Measurements from ENCODE around the gene MANBA. TPM values are rescaled to one million over a fixed set of nuclear protein-coding genes. Genes with fewer than 3 reads are reported as not detected.

MANBA gene
- total RNA-seq, 1 donor from 2014 or later: 27.7 TPM

DNA sequence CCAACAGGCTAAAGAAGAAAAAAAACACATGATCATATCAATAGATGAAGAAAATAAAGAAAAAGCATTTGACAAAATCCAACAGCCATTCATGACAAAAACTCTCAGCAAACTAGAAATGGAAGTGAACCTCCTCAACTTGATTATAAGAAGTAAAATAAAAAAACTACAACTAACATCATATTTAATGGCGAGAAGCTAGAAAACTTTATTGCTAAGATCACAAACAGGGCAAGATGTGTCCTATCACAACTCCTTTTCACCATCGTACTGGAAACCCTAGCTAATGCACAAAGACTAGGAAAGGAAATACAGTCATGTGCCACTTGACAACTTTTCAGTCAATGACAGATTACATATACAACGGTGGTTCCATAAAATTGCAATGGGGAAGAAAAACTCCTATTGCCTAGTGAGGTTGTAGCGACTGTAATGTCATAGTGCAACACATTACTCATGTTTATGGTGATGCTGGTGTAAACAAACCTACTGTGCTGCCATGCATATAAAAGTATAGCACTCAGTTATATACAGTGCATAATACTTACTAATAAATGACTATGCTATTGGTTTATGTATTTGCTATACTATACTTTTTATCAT is 12.1 kb upstream of the MANBA start:
- Histone ChIP-seq H3K9me3 (ENCODE audit: control insufficient read depth in 3 of 3, low read length in 3 of 3) (no peaks in the 10 kb centered on the region), H3K27ac (ENCODE audit: low read depth, low read length) (no peak overlapping the region), H3K4me3 (ENCODE audit: low read length in 3 of 3) (no peak overlapping the region), H3K36me3 (ENCODE audit: control insufficient read depth in 3 of 3, insufficient read depth in 3 of 3, low read length in 3 of 3) (no peaks in the 10 kb centered on the region), H3K9ac (ENCODE audit: low read depth in 1 of 3, low read length in 3 of 3) (no peak overlapping the region), H3K27me3 (ENCODE audit: control insufficient read depth in 3 of 3, insufficient read depth in 3 of 3, low read length in 3 of 3) (no peaks in the 10 kb centered on the region), H3K4me1 (ENCODE audit: control insufficient read depth in 3 of 3, insufficient read depth in 3 of 3, low read length in 3 of 3) (no peaks in the 10 kb centered on the region)

GRCh38 chr4:102764901-102765300 is 4.1 kb upstream of the MANBA start:
- no peaks in the 10 kb centered on the region for H3K36me3 ChIP-seq (ENCODE audit: control insufficient read depth in 3 of 3, insufficient read depth in 3 of 3, low read length in 3 of 3)
- peaks cover 3 to 9% (median 7%) of the 10 kb centered on the region in 3 donors for H3K4me1 ChIP-seq (ENCODE audit: control insufficient read depth in 3 of 3, insufficient read depth in 3 of 3, low read length in 3 of 3)
- no peaks in the 10 kb centered on the region for H3K27me3 ChIP-seq (ENCODE audit: control insufficient read depth in 3 of 3, insufficient read depth in 3 of 3, low read length in 3 of 3)
- no peak overlapping the region for H3K27ac ChIP-seq (ENCODE audit: low read depth, low read length)
- H3K9ac ChIP-seq (ENCODE audit: low read depth in 1 of 3, low read length in 3 of 3): no peak overlapping the region
- no peaks in the 10 kb centered on the region for H3K9me3 ChIP-seq (ENCODE audit: control insufficient read depth in 3 of 3, low read length in 3 of 3)
- H3K4me3 ChIP-seq (ENCODE audit: low read length in 3 of 3): no peak overlapping the region

- peaks cover 6 to 17% (median 10%) of the 10 kb centered on the region in 3 donors for H3K4me1 ChIP-seq (ENCODE audit: control insufficient read depth in 3 of 3, insufficient read depth in 3 of 3, low read length in 3 of 3)
- no peak overlapping the region for H3K27ac ChIP-seq (ENCODE audit: low read depth, low read length)
- H3K27me3 ChIP-seq (ENCODE audit: control insufficient read depth in 3 of 3, insufficient read depth in 3 of 3, low read length in 3 of 3): no peaks in the 10 kb centered on the region
- no peaks in the 10 kb centered on the region for H3K36me3 ChIP-seq (ENCODE audit: control insufficient read depth in 3 of 3, insufficient read depth in 3 of 3, low read length in 3 of 3)
- H3K4me3 ChIP-seq (ENCODE audit: low read length in 3 of 3): peak overlapping the region; percentile 96 to 99 (median 96)
- peak overlapping the region; percentile 79 to 95 (median 93) for H3K9ac ChIP-seq (ENCODE audit: low read depth in 1 of 3, low read length in 3 of 3)
- no peaks in the 10 kb centered on the region for H3K9me3 ChIP-seq (ENCODE audit: control insufficient read depth in 3 of 3, low read length in 3 of 3)
Observed at GRCh38 chr4:102761906-102762305, 1.1 kb upstream of the MANBA start.

GRCh38 chr4:102761296-102761701 is 531 bp upstream of the MANBA start:
- Histone ChIP-seq H3K9ac (ENCODE audit: low read depth in 1 of 3, low read length in 3 of 3) (peak overlapping the region; percentile 79 to 95 (median 93)), H3K27ac (ENCODE audit: low read depth, low read length) (peak overlapping the region; percentile 77)

GRCh38 chr4:102759831-102760644 is 730 bp downstream of the MANBA start:
- H3K9ac ChIP-seq (ENCODE audit: low read depth in 1 of 3, low read length in 3 of 3): peak overlapping the region; percentile 79 to 95 (median 93)
- H3K27ac ChIP-seq (ENCODE audit: low read depth, low read length): peak overlapping the region; percentile 77
- H3K4me3 ChIP-seq (ENCODE audit: low read length in 3 of 3): peak overlapping the region; percentile 96 to 99 (median 96)
- no peaks in the 10 kb centered on the region for H3K27me3 ChIP-seq (ENCODE audit: control insufficient read depth in 3 of 3, insufficient read depth in 3 of 3, low read length in 3 of 3)
- H3K36me3 ChIP-seq (ENCODE audit: control insufficient read depth in 3 of 3, insufficient read depth in 3 of 3, low read length in 3 of 3): no peaks in the 10 kb centered on the region
- peaks cover 6 to 17% (median 10%) of the 10 kb centered on the region in 3 donors for H3K4me1 ChIP-seq (ENCODE audit: control insufficient read depth in 3 of 3, insufficient read depth in 3 of 3, low read length in 3 of 3)
- no peaks in the 10 kb centered on the region for H3K9me3 ChIP-seq (ENCODE audit: control insufficient read depth in 3 of 3, low read length in 3 of 3)

More at GRCh38 chr4:102761296-102761701, 531 bp upstream of the MANBA start:
- Histone ChIP-seq H3K9me3 (ENCODE audit: control insufficient read depth in 3 of 3, low read length in 3 of 3) (no peaks in the 10 kb centered on the region), H3K4me3 (ENCODE audit: low read length in 3 of 3) (peak overlapping the region; percentile 96 to 99 (median 96)), H3K4me1 (ENCODE audit: control insufficient read depth in 3 of 3, insufficient read depth in 3 of 3, low read length in 3 of 3) (peaks cover 6 to 17% (median 10%) of the 10 kb centered on the region in 3 donors), H3K27me3 (ENCODE audit: control insufficient read depth in 3 of 3, insufficient read depth in 3 of 3, low read length in 3 of 3) (no peaks in the 10 kb centered on the region), H3K36me3 (ENCODE audit: control insufficient read depth in 3 of 3, insufficient read depth in 3 of 3, low read length in 3 of 3) (no peaks in the 10 kb centered on the region)

DNA sequence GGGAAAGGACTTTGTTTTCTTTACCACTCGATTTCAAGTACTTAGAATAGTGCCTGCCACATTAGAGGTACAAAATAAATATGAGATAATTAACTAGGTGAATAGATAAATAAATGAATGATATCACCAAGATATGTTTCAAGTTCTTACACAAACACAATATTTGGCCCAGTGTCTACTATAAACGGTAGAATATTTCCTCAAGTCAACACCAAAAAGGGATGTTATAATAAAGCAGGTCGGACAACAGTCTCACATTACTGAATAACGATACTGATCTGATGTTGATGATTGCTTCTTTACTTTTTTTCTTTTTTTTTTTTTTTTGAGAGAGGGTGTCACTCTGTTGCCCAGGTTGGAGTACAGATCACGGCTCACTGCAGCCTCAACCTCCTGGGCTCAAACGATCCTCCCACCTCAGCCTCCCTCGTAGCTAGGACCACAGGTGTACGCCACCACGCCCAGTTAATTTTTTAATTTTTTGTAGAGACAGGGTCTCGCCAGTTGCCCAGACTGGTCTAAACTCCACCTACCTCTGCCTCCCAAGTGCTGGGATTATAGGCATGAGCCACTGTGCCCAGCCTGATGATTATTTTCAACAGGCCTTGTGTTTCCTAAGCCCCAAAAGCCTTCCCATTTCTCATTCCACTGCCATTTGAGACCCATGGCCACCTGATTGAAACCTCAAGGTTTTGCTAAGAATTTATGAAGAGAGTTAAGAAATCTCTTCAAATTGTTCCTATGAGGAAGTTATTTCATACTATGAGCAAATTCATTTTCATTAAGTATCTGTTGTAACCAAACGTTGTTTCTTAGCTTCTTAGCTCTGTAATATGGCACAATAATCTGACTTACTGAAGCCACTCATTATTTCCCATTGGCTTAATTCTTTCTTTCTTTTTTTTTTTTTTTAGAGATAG is 2.3 kb downstream of the MANBA start:
- Histone ChIP-seq H3K36me3 (ENCODE audit: control insufficient read depth in 3 of 3, insufficient read depth in 3 of 3, low read length in 3 of 3) (no peaks in the 10 kb centered on the region), H3K27me3 (ENCODE audit: control insufficient read depth in 3 of 3, insufficient read depth in 3 of 3, low read length in 3 of 3) (no peaks in the 10 kb centered on the region), H3K9me3 (ENCODE audit: control insufficient read depth in 3 of 3, low read length in 3 of 3) (no peaks in the 10 kb centered on the region), H3K4me3 (ENCODE audit: low read length in 3 of 3) (no peak overlapping the region), H3K9ac (ENCODE audit: low read depth in 1 of 3, low read length in 3 of 3) (no peak overlapping the region), H3K27ac (ENCODE audit: low read depth, low read length) (no peak overlapping the region), H3K4me1 (ENCODE audit: control insufficient read depth in 3 of 3, insufficient read depth in 3 of 3, low read length in 3 of 3) (peaks cover 6 to 17% (median 10%) of the 10 kb centered on the region in 3 donors)

DNA sequence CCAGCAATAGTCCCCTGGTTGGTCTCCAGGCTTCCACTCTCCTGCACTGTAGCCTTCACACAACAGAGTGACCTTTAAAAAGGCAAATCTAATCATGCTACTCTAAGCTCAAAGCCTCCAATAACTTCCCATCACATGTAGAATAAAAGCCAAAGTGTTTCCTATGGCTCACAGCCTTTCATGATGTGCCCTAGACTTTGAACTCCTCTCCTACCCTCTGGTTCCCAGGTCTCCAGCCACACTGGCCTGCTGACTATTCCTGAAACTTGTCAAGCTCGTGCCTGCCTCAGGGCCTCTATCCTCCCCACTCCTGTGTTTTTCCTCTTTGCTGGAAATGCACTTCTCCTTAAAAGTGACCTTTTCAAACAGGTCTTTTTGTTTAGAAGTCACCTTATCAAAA is 3.1 kb downstream of the MANBA start:
- Histone ChIP-seq H3K4me1 (ENCODE audit: control insufficient read depth in 3 of 3, insufficient read depth in 3 of 3, low read length in 3 of 3) (peaks cover 6 to 17% (median 10%) of the 10 kb centered on the region in 3 donors), H3K36me3 (ENCODE audit: control insufficient read depth in 3 of 3, insufficient read depth in 3 of 3, low read length in 3 of 3) (no peaks in the 10 kb centered on the region), H3K4me3 (ENCODE audit: low read length in 3 of 3) (no peak overlapping the region), H3K27ac (ENCODE audit: low read depth, low read length) (no peak overlapping the region), H3K9ac (ENCODE audit: low read depth in 1 of 3, low read length in 3 of 3) (no peak overlapping the region), H3K9me3 (ENCODE audit: control insufficient read depth in 3 of 3, low read length in 3 of 3) (no peaks in the 10 kb centered on the region), H3K27me3 (ENCODE audit: control insufficient read depth in 3 of 3, insufficient read depth in 3 of 3, low read length in 3 of 3) (no peaks in the 10 kb centered on the region)

DNA sequence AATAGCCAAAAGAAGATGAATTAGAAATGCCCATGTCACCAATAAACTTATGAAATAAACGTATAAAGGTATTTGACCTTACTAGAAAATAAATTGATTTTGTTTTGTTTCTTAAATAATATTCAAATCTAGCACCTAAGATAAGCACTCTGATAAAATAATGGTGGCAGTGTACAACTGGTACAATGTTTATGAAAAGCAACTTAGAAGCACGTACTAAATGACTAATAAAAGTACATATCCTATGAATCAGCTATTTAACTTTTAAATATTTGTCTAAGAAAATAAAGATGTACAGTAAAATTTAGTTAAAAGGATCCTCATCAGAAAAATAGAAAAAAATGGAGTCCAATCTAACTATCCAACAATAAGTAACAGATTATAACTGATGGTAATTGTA is 6.7 kb downstream of the MANBA start:
- Histone ChIP-seq H3K27ac (ENCODE audit: low read depth, low read length) (no peak overlapping the region), H3K4me1 (ENCODE audit: control insufficient read depth in 3 of 3, insufficient read depth in 3 of 3, low read length in 3 of 3) (no peaks in the 10 kb centered on the region), H3K9me3 (ENCODE audit: control insufficient read depth in 3 of 3, low read length in 3 of 3) (no peaks in the 10 kb centered on the region), H3K4me3 (ENCODE audit: low read length in 3 of 3) (no peak overlapping the region), H3K9ac (ENCODE audit: low read depth in 1 of 3, low read length in 3 of 3) (no peak overlapping the region), H3K27me3 (ENCODE audit: control insufficient read depth in 3 of 3, insufficient read depth in 3 of 3, low read length in 3 of 3) (no peaks in the 10 kb centered on the region), H3K36me3 (ENCODE audit: control insufficient read depth in 3 of 3, insufficient read depth in 3 of 3, low read length in 3 of 3) (no peaks in the 10 kb centered on the region)

GRCh38 chr4:102751941-102752340 is 8.8 kb downstream of the MANBA start:
- H3K4me3 ChIP-seq (ENCODE audit: low read length in 3 of 3): no peak overlapping the region
- H3K36me3 ChIP-seq (ENCODE audit: control insufficient read depth in 3 of 3, insufficient read depth in 3 of 3, low read length in 3 of 3): no peaks in the 10 kb centered on the region
- no peaks in the 10 kb centered on the region for H3K27me3 ChIP-seq (ENCODE audit: control insufficient read depth in 3 of 3, insufficient read depth in 3 of 3, low read length in 3 of 3)
- H3K27ac ChIP-seq (ENCODE audit: low read depth, low read length): no peak overlapping the region
- H3K9me3 ChIP-seq (ENCODE audit: control insufficient read depth in 3 of 3, low read length in 3 of 3): no peaks in the 10 kb centered on the region
- no peaks in the 10 kb centered on the region for H3K4me1 ChIP-seq (ENCODE audit: control insufficient read depth in 3 of 3, insufficient read depth in 3 of 3, low read length in 3 of 3)
- no peak overlapping the region for H3K9ac ChIP-seq (ENCODE audit: low read depth in 1 of 3, low read length in 3 of 3)
